T-helper 1 cell treated with Interleukin-12 subunit alpha and Interleukin-12 subunit beta and Interleukin-4 antibody, amounts not matched to agents 30 μg/mL and 1 μg/mL, for 36 hours (primary cell): ENCODE data around the gene TDRD3.

ENCODE experiments used
- H3K27ac Mint-ChIP-seq: one replicate; pipeline ENCODE4 v1.8.0; 2021; ENCODE audit warnings: mild to moderate bottlenecking, mixed read lengths
- H3K27me3 Mint-ChIP-seq: one replicate; pipeline ENCODE4 v1.8.0; 2021; ENCODE audit warnings: low read depth, mixed read lengths
- H3K36me3 Mint-ChIP-seq: one replicate; pipeline ENCODE4 v1.8.0; 2021; ENCODE audit warnings: low read depth, mixed read lengths
- H3K4me1 Mint-ChIP-seq: one replicate; pipeline ENCODE4 v1.8.0; 2021; ENCODE audit warnings: low read depth, mixed read lengths
- H3K4me3 Mint-ChIP-seq: one replicate; pipeline ENCODE4 v1.8.0; 2021; ENCODE audit warnings: mild to moderate bottlenecking, moderate library complexity, mixed read lengths
- H3K9me3 Mint-ChIP-seq: one replicate; pipeline ENCODE4 v1.8.0; 2021; ENCODE audit warnings: mixed read lengths

TDRD3 gene

GRCh38 chr13:60590800-60591747 is 194.1 kb downstream of the TDRD3 start:
- Mint-ChIP-seq H3K9me3 (no peaks in the 10 kb centered on the region), H3K36me3 (no peaks in the 10 kb centered on the region), H3K4me1 (no peaks in the 10 kb centered on the region), H3K27me3 (no peaks in the 10 kb centered on the region), H3K27ac (no peak overlapping the region), H3K4me3 (no peak overlapping the region)

- H3K27ac Mint-ChIP-seq: no peak overlapping the region
- no peak overlapping the region for H3K4me3 Mint-ChIP-seq
- H3K9me3 Mint-ChIP-seq: no peaks in the 10 kb centered on the region
- peaks cover 2% of the 10 kb centered on the region for H3K4me1 Mint-ChIP-seq
- H3K27me3 Mint-ChIP-seq: peaks cover under 1% of the 10 kb centered on the region
- no peaks in the 10 kb centered on the region for H3K36me3 Mint-ChIP-seq
Observed at GRCh38 chr13:60603049-60603448, 206.0 kb downstream of the TDRD3 start.

GRCh38 chr13:60604058-60604457 is 207.0 kb downstream of the TDRD3 start:
- Mint-ChIP-seq H3K4me3 (no peak overlapping the region), H3K27me3 (no peaks in the 10 kb centered on the region), H3K4me1 (peaks cover 2% of the 10 kb centered on the region), H3K9me3 (no peaks in the 10 kb centered on the region), H3K27ac (no peak overlapping the region), H3K36me3 (no peaks in the 10 kb centered on the region)

GRCh38 chr13:60608954-60609353 is 211.9 kb downstream of the TDRD3 start:
- Mint-ChIP-seq H3K27me3 (no peaks in the 10 kb centered on the region), H3K4me1 (peaks cover 2% of the 10 kb centered on the region), H3K27ac (no peak overlapping the region), H3K9me3 (no peaks in the 10 kb centered on the region), H3K36me3 (no peaks in the 10 kb centered on the region), H3K4me3 (no peak overlapping the region)

GRCh38 chr13:60611523-60611922 is 214.5 kb downstream of the TDRD3 start:
- H3K27ac Mint-ChIP-seq: no peak overlapping the region
- no peaks in the 10 kb centered on the region for H3K4me1 Mint-ChIP-seq
- no peak overlapping the region for H3K4me3 Mint-ChIP-seq
- H3K36me3 Mint-ChIP-seq: no peaks in the 10 kb centered on the region
- H3K9me3 Mint-ChIP-seq: no peaks in the 10 kb centered on the region
- no peaks in the 10 kb centered on the region for H3K27me3 Mint-ChIP-seq

GRCh38 chr13:60612593-60612992 is 215.6 kb downstream of the TDRD3 start:
- Mint-ChIP-seq H3K27ac (no peak overlapping the region), H3K27me3 (no peaks in the 10 kb centered on the region), H3K36me3 (no peaks in the 10 kb centered on the region), H3K4me1 (no peaks in the 10 kb centered on the region), H3K9me3 (no peaks in the 10 kb centered on the region), H3K4me3 (no peak overlapping the region)

- Mint-ChIP-seq H3K9me3 (no peaks in the 10 kb centered on the region), H3K27ac (no peak overlapping the region), H3K4me1 (no peaks in the 10 kb centered on the region), H3K4me3 (no peak overlapping the region), H3K27me3 (no peaks in the 10 kb centered on the region), H3K36me3 (no peaks in the 10 kb centered on the region)
Observed at GRCh38 chr13:60613080-60613479, 216.1 kb downstream of the TDRD3 start.

GRCh38 chr13:60617991-60618733 is 221.1 kb downstream of the TDRD3 start:
- no peaks in the 10 kb centered on the region for H3K4me1 Mint-ChIP-seq
- no peaks in the 10 kb centered on the region for H3K27me3 Mint-ChIP-seq
- H3K27ac Mint-ChIP-seq: no peak overlapping the region
- H3K9me3 Mint-ChIP-seq: no peaks in the 10 kb centered on the region
- H3K4me3 Mint-ChIP-seq: no peak overlapping the region
- H3K36me3 Mint-ChIP-seq: no peaks in the 10 kb centered on the region

- H3K36me3 Mint-ChIP-seq: no peaks in the 10 kb centered on the region
- no peak overlapping the region for H3K27ac Mint-ChIP-seq
- no peaks in the 10 kb centered on the region for H3K9me3 Mint-ChIP-seq
- H3K27me3 Mint-ChIP-seq: no peaks in the 10 kb centered on the region
- no peak overlapping the region for H3K4me3 Mint-ChIP-seq
- H3K4me1 Mint-ChIP-seq: no peaks in the 10 kb centered on the region
Observed at GRCh38 chr13:60619461-60619860, 222.4 kb downstream of the TDRD3 start.

GRCh38 chr13:60620611-60621395 is 223.8 kb downstream of the TDRD3 start:
- H3K36me3 Mint-ChIP-seq: no peaks in the 10 kb centered on the region
- H3K4me3 Mint-ChIP-seq: no peak overlapping the region
- no peaks in the 10 kb centered on the region for H3K4me1 Mint-ChIP-seq
- no peak overlapping the region for H3K27ac Mint-ChIP-seq
- no peaks in the 10 kb centered on the region for H3K9me3 Mint-ChIP-seq
- no peaks in the 10 kb centered on the region for H3K27me3 Mint-ChIP-seq

GRCh38 chr13:60623151-60623550 is 226.1 kb downstream of the TDRD3 start:
- Mint-ChIP-seq H3K36me3 (no peaks in the 10 kb centered on the region), H3K27me3 (no peaks in the 10 kb centered on the region), H3K9me3 (no peaks in the 10 kb centered on the region), H3K4me3 (no peak overlapping the region), H3K27ac (no peak overlapping the region), H3K4me1 (no peaks in the 10 kb centered on the region)
